ENCODE measurements around the gene TOPAZ1. TPM values are rescaled to one million over a fixed set of nuclear protein-coding genes. Genes with fewer than 3 reads are reported as not detected.

Gene TOPAZ1
- total RNA-seq, 1 donor from 2014 or later: not detected

GRCh38 chr3:44237665-44238064 is 4.0 kb upstream of the TOPAZ1 start:
- no peak for ATAC-seq
- no peak for DNase-seq (ENCODE audit: missing footprints)
- intact Hi-C loops (cut with DNase I): no loop called here

- DNase-seq (ENCODE audit: missing footprints) (no peak), ATAC-seq (no peak)
- intact Hi-C loops (cut with DNase I): no loop called here
Observed at GRCh38 chr3:44238889-44239288, 2.8 kb upstream of the TOPAZ1 start.

DNA sequence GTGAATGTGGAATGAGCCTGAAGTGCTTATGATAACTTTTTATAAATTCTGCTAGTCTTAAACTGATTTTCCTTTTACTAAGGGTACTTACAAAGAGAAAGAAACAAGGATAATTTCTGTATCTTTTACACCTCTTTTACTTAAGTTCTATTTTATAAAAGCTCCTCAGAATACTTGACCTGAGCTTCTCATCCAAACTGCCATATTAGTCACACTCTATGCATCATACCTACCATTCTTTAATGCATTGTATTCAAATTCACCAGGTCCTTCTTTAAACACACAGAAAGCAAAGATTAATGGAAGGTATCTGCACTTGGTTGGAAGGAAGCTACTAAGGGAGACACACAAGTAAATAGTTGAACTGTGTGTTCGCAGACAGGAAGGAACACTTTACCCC is 1.6 kb upstream of the TOPAZ1 start:
- ATAC-seq: no peak
- intact Hi-C loops (cut with DNase I): no loop called here
- DNase-seq (ENCODE audit: missing footprints): no peak

- DNase-seq (ENCODE audit: missing footprints): no peak
- ATAC-seq: no peak
- intact Hi-C loops (cut with DNase I): no loop called here
Observed at GRCh38 chr3:44242721-44243120, 1.0 kb downstream of the TOPAZ1 start.

GRCh38 chr3:44248152-44248551 is 6.5 kb downstream of the TOPAZ1 start:
- intact Hi-C loops (cut with DNase I): no loop called here
- ATAC-seq: no peak
- DNase-seq (ENCODE audit: missing footprints): no peak

DNA sequence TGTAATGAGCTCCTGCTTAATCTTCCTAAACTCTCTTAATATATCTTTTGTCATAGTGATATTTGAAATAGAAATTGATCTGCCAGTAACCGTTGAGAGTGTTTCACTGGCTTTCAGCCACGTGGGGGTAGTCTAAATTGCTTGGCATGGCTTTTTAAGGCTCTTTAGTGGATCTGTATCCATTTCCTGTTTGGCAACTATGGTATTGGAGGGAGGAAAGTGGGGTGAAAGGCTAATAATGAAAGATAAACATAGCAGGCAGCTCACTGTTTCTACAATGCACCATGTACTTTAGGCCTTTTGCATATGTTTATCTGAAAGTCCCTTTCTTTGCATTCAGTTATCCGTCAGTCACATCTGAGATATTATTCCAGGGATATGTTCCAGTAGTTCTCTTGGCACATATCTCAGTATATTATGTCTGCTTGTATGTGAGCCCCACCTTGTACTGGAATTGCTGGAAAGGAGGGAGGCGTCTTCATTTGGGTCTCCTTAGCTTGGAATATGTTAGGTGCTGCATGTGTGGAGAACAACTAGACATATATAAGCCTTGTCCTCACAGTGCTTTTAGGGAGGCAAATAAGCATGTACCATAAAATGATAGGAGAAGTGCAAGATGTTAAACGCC is 10.8 kb downstream of the TOPAZ1 start:
- intact Hi-C loops (cut with DNase I): no loop called here
- no peak for ATAC-seq

DNA sequence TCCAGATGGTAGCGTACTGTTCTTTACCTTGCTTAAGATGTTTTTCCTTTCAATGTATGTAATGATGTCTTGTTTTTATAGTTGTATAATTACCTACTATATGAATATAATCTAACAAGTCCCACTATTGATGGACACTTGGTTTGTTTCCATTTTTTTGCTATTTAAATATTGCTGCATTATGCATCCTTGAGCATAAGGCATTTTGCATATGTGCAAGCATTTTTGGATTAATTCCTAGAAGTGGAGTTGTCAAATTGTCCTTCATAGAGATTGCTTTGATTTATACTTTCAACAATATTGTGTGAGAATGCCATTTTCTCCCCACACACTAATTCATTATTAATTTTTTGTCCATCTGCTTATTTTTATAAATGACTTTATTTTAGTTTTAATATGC is 17.7 kb downstream of the TOPAZ1 start:
- ATAC-seq (no peak), DNase-seq (ENCODE audit: missing footprints) (no peak)
- intact Hi-C loops (cut with DNase I): no loop called here

More for the DNA sequence above, 10.8 kb downstream of the TOPAZ1 start:
- no peak for DNase-seq (ENCODE audit: missing footprints)

DNA sequence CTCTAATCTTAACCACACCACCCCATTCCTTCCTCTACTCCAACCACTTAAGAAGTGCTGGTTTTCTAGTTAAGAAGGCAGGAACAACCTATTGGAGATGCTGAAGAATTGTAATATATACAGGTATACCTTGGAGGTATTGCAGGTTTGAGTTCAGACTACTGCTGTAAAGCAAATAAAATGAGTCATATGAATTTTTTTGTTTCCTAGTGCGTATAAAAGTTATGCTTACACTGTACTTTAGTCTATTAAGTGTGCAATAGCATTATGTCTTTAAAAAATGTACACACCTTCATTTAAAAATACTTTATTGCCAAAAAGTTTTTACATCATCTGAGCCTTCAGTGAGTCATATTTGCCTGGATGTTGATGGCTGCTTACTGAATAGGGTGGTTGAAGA is 22.5 kb downstream of the TOPAZ1 start:
- DNase-seq (ENCODE audit: missing footprints) (no peak), ATAC-seq (no peak)
- intact Hi-C loops (cut with DNase I): no loop called here

DNA sequence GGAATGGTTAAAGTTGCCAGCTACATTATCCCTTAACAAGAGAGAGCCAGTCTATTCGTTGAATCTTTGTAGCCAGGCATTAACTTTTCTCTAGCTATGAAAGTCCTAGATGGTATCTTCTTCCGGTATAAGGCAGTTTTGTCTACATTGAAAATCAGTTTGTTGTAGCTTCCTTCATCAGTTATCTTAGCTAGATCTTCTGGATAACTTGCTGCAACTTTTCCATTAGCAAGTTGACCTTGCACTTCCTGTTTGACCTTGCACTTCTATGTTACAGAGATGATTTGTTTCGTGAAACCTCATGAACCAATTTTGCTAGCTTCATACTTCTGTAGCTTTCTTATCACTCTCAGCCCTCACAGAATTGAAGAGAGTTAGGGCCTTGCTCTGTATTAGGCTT is 24.1 kb downstream of the TOPAZ1 start:
- DNase-seq (ENCODE audit: missing footprints) (no peak), ATAC-seq (no peak)
- intact Hi-C loops (cut with DNase I): no loop called here

- ATAC-seq (no peak), DNase-seq (ENCODE audit: missing footprints) (no peak)
- intact Hi-C loops (cut with DNase I): no loop called here
Observed at GRCh38 chr3:44272191-44272590, 30.5 kb downstream of the TOPAZ1 start.

- DNase-seq (ENCODE audit: missing footprints) (no peak), ATAC-seq (no peak)
- intact Hi-C loops (cut with DNase I): no loop called here
Observed at GRCh38 chr3:44277925-44278324, 36.2 kb downstream of the TOPAZ1 start.

DNA sequence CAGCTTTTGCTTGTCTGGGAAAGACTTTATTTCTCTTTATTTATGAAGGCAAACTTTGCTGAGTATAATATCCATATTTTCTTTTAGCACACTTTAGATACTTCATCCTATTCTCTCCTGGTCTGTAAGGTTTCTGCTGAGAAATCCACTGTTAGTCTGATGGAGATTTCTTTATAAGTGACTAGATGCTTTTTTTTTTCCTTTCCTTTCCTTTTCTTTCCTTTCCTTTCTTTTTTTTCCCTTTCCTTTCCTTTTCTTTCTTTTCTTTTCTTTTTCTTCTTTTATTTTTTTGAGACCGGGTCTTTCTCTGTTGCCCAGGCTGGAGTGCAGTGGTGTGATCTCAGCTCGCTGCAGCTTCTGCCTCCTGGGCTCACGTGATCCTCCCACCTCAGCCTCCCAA is 38.4 kb downstream of the TOPAZ1 start:
- DNase-seq (ENCODE audit: missing footprints) (no peak), ATAC-seq (no peak)
- intact Hi-C loops (cut with DNase I): no loop called here

GRCh38 chr3:44280631-44281030 is 38.9 kb downstream of the TOPAZ1 start:
- ATAC-seq: no peak
- intact Hi-C loops (cut with DNase I): no loop called here
- DNase-seq (ENCODE audit: missing footprints): no peak

DNA sequence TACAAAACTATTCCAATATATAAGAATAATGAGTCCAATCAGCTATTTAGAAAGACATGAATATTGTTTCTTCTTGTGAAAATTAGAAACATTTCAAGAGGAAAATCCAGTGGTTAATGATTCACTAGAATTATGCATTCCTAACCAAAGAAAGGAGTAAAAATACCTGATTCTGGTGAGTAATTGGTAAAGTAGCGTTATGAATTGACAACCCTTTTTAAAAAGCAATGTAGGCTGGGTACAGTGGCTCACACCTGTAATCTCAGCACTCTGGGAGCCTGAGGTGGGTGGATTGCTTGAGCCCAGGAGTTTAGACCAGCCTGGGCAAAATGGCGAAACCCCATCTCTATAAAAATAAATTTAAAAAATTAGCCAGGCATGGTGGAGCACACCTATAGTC is 43.3 kb downstream of the TOPAZ1 start:
- DNase-seq (ENCODE audit: missing footprints): no peak
- intact Hi-C loops (cut with DNase I): no loop called here
- no peak for ATAC-seq

DNA sequence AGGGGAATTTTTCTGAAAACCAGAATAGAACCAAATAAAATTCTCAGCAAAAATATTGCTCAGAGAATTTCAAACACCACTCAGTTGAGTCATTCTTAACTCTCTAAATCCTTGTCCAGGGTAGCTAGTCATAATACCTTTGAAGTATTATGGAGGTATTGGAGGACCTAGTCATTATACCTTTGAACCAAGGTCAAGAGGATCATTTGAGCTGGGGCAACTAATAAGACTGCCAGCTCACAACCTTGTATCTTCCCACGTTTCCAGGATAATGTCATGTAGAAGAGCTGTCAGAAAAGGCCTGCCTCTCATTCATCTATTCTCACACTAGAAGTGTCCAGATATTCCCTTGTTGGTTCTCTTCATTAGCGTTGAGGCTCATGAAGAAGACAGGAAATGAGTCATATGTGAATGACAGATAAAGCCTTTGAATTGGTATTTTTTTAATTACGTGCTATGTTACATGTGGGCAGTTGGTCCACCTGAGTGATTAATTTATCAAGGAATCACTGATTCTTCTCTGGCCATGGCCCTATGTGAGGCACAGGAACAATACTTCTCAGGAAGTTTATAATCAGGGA is 48.3 kb downstream of the TOPAZ1 start:
- DNase-seq (ENCODE audit: missing footprints) (no peak), ATAC-seq (no peak)
- intact Hi-C loops (cut with DNase I): no loop called here

GRCh38 chr3:44292276-44292675 is 50.6 kb downstream of the TOPAZ1 start:
- no peak for DNase-seq (ENCODE audit: missing footprints)
- intact Hi-C loops (cut with DNase I): no loop called here
- no peak for ATAC-seq

GRCh38 chr3:44292947-44293346 is 51.3 kb downstream of the TOPAZ1 start:
- intact Hi-C loops (cut with DNase I): no loop called here
- DNase-seq (ENCODE audit: missing footprints) (no peak), ATAC-seq (no peak)

- intact Hi-C loops (cut with DNase I): no loop called here
- DNase-seq (ENCODE audit: missing footprints) (no peak), ATAC-seq (no peak)
Observed at GRCh38 chr3:44297255-44297654, 55.6 kb downstream of the TOPAZ1 start.

GRCh38 chr3:44301746-44302145 is 60.1 kb downstream of the TOPAZ1 start:
- ATAC-seq (no peak), DNase-seq (ENCODE audit: missing footprints) (no peak)
- intact Hi-C loops (cut with DNase I): no loop called here

DNA sequence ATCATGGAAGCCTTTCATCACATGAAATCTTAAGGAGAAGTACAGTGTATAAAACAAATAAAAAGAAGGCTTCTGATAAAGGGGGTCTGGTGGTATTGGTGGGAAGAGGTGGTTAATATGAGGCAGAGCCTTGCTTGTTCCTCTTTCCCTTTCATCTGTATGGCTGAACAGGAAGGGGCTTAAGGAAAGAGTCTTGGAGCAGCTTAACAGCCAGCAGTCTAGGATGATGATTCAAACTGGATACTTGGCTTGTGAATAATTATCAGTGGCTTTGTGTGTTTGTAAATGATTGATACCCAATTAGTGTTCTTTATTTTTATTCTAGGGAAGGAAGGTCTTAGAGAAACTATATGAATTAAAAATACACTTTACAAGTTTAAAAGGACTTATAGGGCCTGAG is 67.8 kb downstream of the TOPAZ1 start:
- DNase-seq (ENCODE audit: missing footprints) (no peak), ATAC-seq (no peak)
- intact Hi-C loops (cut with DNase I): no loop called here

- ATAC-seq: no peak
- intact Hi-C loops (cut with DNase I): no loop called here
- no peak for DNase-seq (ENCODE audit: missing footprints)
Observed at GRCh38 chr3:44318891-44319311, 77.2 kb downstream of the TOPAZ1 start.

Measured in Right ventricle myocardium inferior (tissue), 1 donor.